ENCODE results near the gene SCO1.

The SCO1 gene

GRCh38 chr17:10657879-10658278 lies 39.5 kb downstream of the SCO1 start:
- no peak for TF ChIP-seq CTCF (IDR thresholded peaks at IDR 0.05)

- no peak for TF ChIP-seq CTCF (IDR thresholded peaks at IDR 0.05)
Observed at GRCh38 chr17:10657148-10657547, 40.2 kb downstream of the SCO1 start, which contains the start of gene MYH3. TSS of gene MYH3 (minus strand) at chr17:10657309. CDS start at chr17:10655064, 2,245 bp downstream.

GRCh38 chr17:10653987-10654386 lies 43.3 kb downstream of the SCO1 start:
- no peak for TF ChIP-seq CTCF (IDR thresholded peaks at IDR 0.05)

GRCh38 chr17:10652984-10653659 lies 44.2 kb downstream of the SCO1 start:
- no peak for TF ChIP-seq CTCF (IDR thresholded peaks at IDR 0.05)

- TF ChIP-seq CTCF (IDR thresholded peaks at IDR 0.05): no peak
Observed at GRCh38 chr17:10651927-10652326, 45.4 kb downstream of the SCO1 start.

GRCh38 chr17:10649602-10650001 lies 47.7 kb downstream of the SCO1 start:
- no peak for TF ChIP-seq CTCF (IDR thresholded peaks at IDR 0.05)

- TF ChIP-seq CTCF (IDR thresholded peaks at IDR 0.05): no peak
Observed at GRCh38 chr17:10648956-10649355, 48.4 kb downstream of the SCO1 start.

- no peak for TF ChIP-seq CTCF (IDR thresholded peaks at IDR 0.05)
Observed at GRCh38 chr17:10648381-10648780, 49.0 kb downstream of the SCO1 start.
